ENCODE data around the gene KRT25. TPM values are rescaled to one million over a fixed set of nuclear protein-coding genes. Genes with fewer than 3 reads are reported as not detected.
A peak's percentile ranks its signal among the peaks of the same experiment; 100 is the strongest.

KRT25 gene
- not detected for polyA plus RNA-seq (2013, experiment 1 of 2)
- polyA plus RNA-seq (2013, experiment 2 of 2): not detected

GRCh38 chr17:40755231-40755630, at the start of gene KRT25:
KRT25 (minus strand) TSS chr17:40755331; CDS start chr17:40755271, 60 bp downstream.
- H2AFZ ChIP-seq (ENCODE audit: low read length): no peak within 1 kb of the TSS
- H2BK5ac ChIP-seq (ENCODE audit: low read length): no peak within 1 kb of the TSS

GRCh38 chr17:40803617-40804082, 48.5 kb upstream of the KRT25 start:
- WGBS, 2 donors (ENCODE audit: extremely low coverage in 2 of 2, insufficient read length in 2 of 2, insufficient replicate concordance in 1 of 2): no CpG with 5 or more reads among the region's 13 CpGs
- no peak overlapping the region for H3K23ac ChIP-seq (ENCODE audit: low read depth, low read length, poor library complexity)
- no peaks in the 10 kb centered on the region for H3K36me3 ChIP-seq (replicated peaks in 1 of 2; ENCODE audit: control insufficient read depth in 2 of 2, insufficient read depth in 2 of 2, low read length in 2 of 2)
- no peak overlapping the region for H2AK5ac ChIP-seq (ENCODE audit: low read depth, low read length)
- H2BK15ac ChIP-seq (ENCODE audit: low read length): no peak overlapping the region
- H2BK5ac ChIP-seq (ENCODE audit: low read length): no peak overlapping the region
- DNase-seq (ENCODE audit: low spot score): peak; percentile 73
- H3K27ac ChIP-seq (replicated peaks; ENCODE audit: low read length): no peak overlapping the region
- H3K4ac ChIP-seq (ENCODE audit: low read length): no peak overlapping the region
- no peak overlapping the region for H4K91ac ChIP-seq (ENCODE audit: low read depth, low read length, poor library complexity)
- no peak overlapping the region for H2BK12ac ChIP-seq (ENCODE audit: low read length)
- peaks cover 0 to 48% (median 4%) of the 10 kb centered on the region in 3 experiments for H3K27me3 ChIP-seq (ENCODE audit: control insufficient read depth in 3 of 3, insufficient read depth in 3 of 3, low read depth in 1 of 3, low read length in 3 of 3)
- no peaks in the 10 kb centered on the region for H3K79me1 ChIP-seq (ENCODE audit: low read depth, low read length)
- H3K9me3 ChIP-seq (replicated peaks in 1 of 2; ENCODE audit: control insufficient read depth in 2 of 2, insufficient read depth in 1 of 2, low read depth in 1 of 2, low read length in 2 of 2): no peaks in the 10 kb centered on the region
- H3K14ac ChIP-seq (ENCODE audit: low read length): no peak overlapping the region
- no peak overlapping the region for H3K9ac ChIP-seq (ENCODE audit: low read depth, low read length, poor library complexity)
- H4K8ac ChIP-seq (ENCODE audit: low read depth, low read length): no peak overlapping the region
- no peak overlapping the region for H2AFZ ChIP-seq (ENCODE audit: low read length)
- no peak overlapping the region for H3K4me3 ChIP-seq (ENCODE audit: low read length in 2 of 2)
- no peaks in the 10 kb centered on the region for H3K4me1 ChIP-seq (ENCODE audit: control insufficient read depth in 2 of 2, insufficient read depth in 1 of 2, low read depth in 1 of 2, low read length in 2 of 2)
- no peak overlapping the region for H2BK120ac ChIP-seq (ENCODE audit: low read depth, low read length)
- no peak overlapping the region for H3K18ac ChIP-seq (ENCODE audit: low read length)
- no peak overlapping the region for H3K4me2 ChIP-seq (ENCODE audit: insufficient read depth, low read length, poor library complexity, severe bottlenecking)

More at GRCh38 chr17:40755231-40755630, at the start of gene KRT25:
- Histone ChIP-seq H2AK5ac (ENCODE audit: low read depth, low read length) (no peak within 1 kb of the TSS), H2BK12ac (ENCODE audit: low read length) (no peak within 1 kb of the TSS), H3K36me3 (replicated peaks in 1 of 2; ENCODE audit: control insufficient read depth in 2 of 2, insufficient read depth in 2 of 2, low read length in 2 of 2) (no peaks in the 10 kb centered on the region), H3K4me3 (ENCODE audit: low read length in 2 of 2) (no peak within 1 kb of the TSS), H3K18ac (ENCODE audit: low read length) (no peak within 1 kb of the TSS), H2BK120ac (ENCODE audit: low read depth, low read length) (no peak within 1 kb of the TSS), H3K9ac (ENCODE audit: low read depth, low read length, poor library complexity) (no peak within 1 kb of the TSS), H3K23ac (ENCODE audit: low read depth, low read length, poor library complexity) (no peak within 1 kb of the TSS), H3K4me2 (ENCODE audit: insufficient read depth, low read length, poor library complexity, severe bottlenecking) (no peak within 1 kb of the TSS), H3K27me3 (ENCODE audit: control insufficient read depth in 3 of 3, insufficient read depth in 3 of 3, low read depth in 1 of 3, low read length in 3 of 3) (peaks cover 0 to 6% (median 0%) of the 10 kb centered on the region in 3 experiments), H3K14ac (ENCODE audit: low read length) (no peak within 1 kb of the TSS), H4K8ac (ENCODE audit: low read depth, low read length) (no peak within 1 kb of the TSS), H3K4ac (ENCODE audit: low read length) (no peak within 1 kb of the TSS), H3K9me3 (replicated peaks in 1 of 2; ENCODE audit: control insufficient read depth in 2 of 2, insufficient read depth in 1 of 2, low read depth in 1 of 2, low read length in 2 of 2) (peaks cover 0 to 3% of the 10 kb centered on the region in 2 donors), H2BK15ac (ENCODE audit: low read length) (no peak within 1 kb of the TSS), H4K91ac (ENCODE audit: low read depth, low read length, poor library complexity) (no peak within 1 kb of the TSS), H3K79me1 (ENCODE audit: low read depth, low read length) (no peaks in the 10 kb centered on the region), H3K4me1 (ENCODE audit: control insufficient read depth in 2 of 2, insufficient read depth in 1 of 2, low read depth in 1 of 2, low read length in 2 of 2) (no peaks in the 10 kb centered on the region), H3K27ac (replicated peaks; ENCODE audit: low read length) (no peak within 1 kb of the TSS)
- DNase-seq (ENCODE audit: low spot score): no peak
- no CpG with 5 or more reads among the region's 4 CpGs for WGBS, 2 donors (ENCODE audit: extremely low coverage in 2 of 2, insufficient read length in 2 of 2, insufficient replicate concordance in 1 of 2)

GRCh38 chr17:40801157-40801556, 46.0 kb upstream of the KRT25 start:
- Histone ChIP-seq H2BK5ac (ENCODE audit: low read length) (no peak overlapping the region), H3K4ac (ENCODE audit: low read length) (no peak overlapping the region), H3K36me3 (replicated peaks in 1 of 2; ENCODE audit: control insufficient read depth in 2 of 2, insufficient read depth in 2 of 2, low read length in 2 of 2) (no peaks in the 10 kb centered on the region), H3K14ac (ENCODE audit: low read length) (no peak overlapping the region), H3K9me3 (replicated peaks in 1 of 2; ENCODE audit: control insufficient read depth in 2 of 2, insufficient read depth in 1 of 2, low read depth in 1 of 2, low read length in 2 of 2) (no peaks in the 10 kb centered on the region), H2BK12ac (ENCODE audit: low read length) (no peak overlapping the region), H3K9ac (ENCODE audit: low read depth, low read length, poor library complexity) (no peak overlapping the region), H3K27me3 (ENCODE audit: control insufficient read depth in 3 of 3, insufficient read depth in 3 of 3, low read depth in 1 of 3, low read length in 3 of 3) (peaks cover 0 to 46% (median 4%) of the 10 kb centered on the region in 3 experiments), H3K79me1 (ENCODE audit: low read depth, low read length) (no peaks in the 10 kb centered on the region), H4K8ac (ENCODE audit: low read depth, low read length) (no peak overlapping the region), H2BK120ac (ENCODE audit: low read depth, low read length) (no peak overlapping the region), H4K91ac (ENCODE audit: low read depth, low read length, poor library complexity) (no peak overlapping the region), H2BK15ac (ENCODE audit: low read length) (no peak overlapping the region), H3K18ac (ENCODE audit: low read length) (no peak overlapping the region), H3K27ac (replicated peaks; ENCODE audit: low read length) (no peak overlapping the region), H3K4me2 (ENCODE audit: insufficient read depth, low read length, poor library complexity, severe bottlenecking) (no peak overlapping the region), H2AFZ (ENCODE audit: low read length) (no peak overlapping the region), H2AK5ac (ENCODE audit: low read depth, low read length) (no peak overlapping the region), H3K4me3 (ENCODE audit: low read length in 2 of 2) (no peak overlapping the region), H3K23ac (ENCODE audit: low read depth, low read length, poor library complexity) (no peak overlapping the region), H3K4me1 (ENCODE audit: control insufficient read depth in 2 of 2, insufficient read depth in 1 of 2, low read depth in 1 of 2, low read length in 2 of 2) (no peaks in the 10 kb centered on the region)
- WGBS, 2 donors (ENCODE audit: extremely low coverage in 2 of 2, insufficient read length in 2 of 2, insufficient replicate concordance in 1 of 2): no CpG with 5 or more reads among the region's 2 CpGs
- DNase-seq (ENCODE audit: low spot score): no peak

DNA sequence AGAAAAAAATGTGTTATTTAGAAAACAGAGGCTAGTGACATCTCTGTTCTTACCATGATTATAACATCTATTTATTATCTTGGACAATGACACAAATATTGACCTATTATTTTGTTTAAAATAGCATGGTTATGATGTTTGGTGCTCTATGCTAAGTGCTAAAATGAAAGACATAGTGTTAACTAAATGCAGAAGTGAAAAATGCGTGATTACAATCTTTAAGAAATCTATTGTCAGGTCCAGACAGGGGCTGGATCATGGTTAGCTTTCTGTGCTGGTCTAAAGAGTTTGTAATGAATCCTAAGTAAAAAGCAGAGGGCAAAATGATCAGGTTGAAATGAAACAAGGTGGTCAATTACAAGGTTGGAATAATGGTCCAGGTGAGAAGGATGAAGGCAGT, 45.2 kb upstream of the KRT25 start:
- Histone ChIP-seq H3K4me2 (ENCODE audit: insufficient read depth, low read length, poor library complexity, severe bottlenecking) (no peak overlapping the region), H3K9me3 (replicated peaks in 1 of 2; ENCODE audit: control insufficient read depth in 2 of 2, insufficient read depth in 1 of 2, low read depth in 1 of 2, low read length in 2 of 2) (no peaks in the 10 kb centered on the region), H3K18ac (ENCODE audit: low read length) (no peak overlapping the region), H3K4ac (ENCODE audit: low read length) (no peak overlapping the region), H3K4me3 (ENCODE audit: low read length in 2 of 2) (no peak overlapping the region), H2BK12ac (ENCODE audit: low read length) (no peak overlapping the region), H2BK5ac (ENCODE audit: low read length) (no peak overlapping the region), H3K14ac (ENCODE audit: low read length) (no peak overlapping the region), H3K23ac (ENCODE audit: low read depth, low read length, poor library complexity) (no peak overlapping the region), H3K79me1 (ENCODE audit: low read depth, low read length) (no peaks in the 10 kb centered on the region), H4K91ac (ENCODE audit: low read depth, low read length, poor library complexity) (no peak overlapping the region), H2AK5ac (ENCODE audit: low read depth, low read length) (no peak overlapping the region), H4K8ac (ENCODE audit: low read depth, low read length) (no peak overlapping the region), H3K36me3 (replicated peaks in 1 of 2; ENCODE audit: control insufficient read depth in 2 of 2, insufficient read depth in 2 of 2, low read length in 2 of 2) (no peaks in the 10 kb centered on the region), H3K9ac (ENCODE audit: low read depth, low read length, poor library complexity) (no peak overlapping the region), H3K27ac (replicated peaks; ENCODE audit: low read length) (no peak overlapping the region), H2BK120ac (ENCODE audit: low read depth, low read length) (no peak overlapping the region), H3K27me3 (ENCODE audit: control insufficient read depth in 3 of 3, insufficient read depth in 3 of 3, low read depth in 1 of 3, low read length in 3 of 3) (peaks cover 0 to 47% (median 4%) of the 10 kb centered on the region in 3 experiments), H2AFZ (ENCODE audit: low read length) (no peak overlapping the region), H2BK15ac (ENCODE audit: low read length) (no peak overlapping the region), H3K4me1 (ENCODE audit: control insufficient read depth in 2 of 2, insufficient read depth in 1 of 2, low read depth in 1 of 2, low read length in 2 of 2) (no peaks in the 10 kb centered on the region)
- DNase-seq (ENCODE audit: low spot score): no peak
- WGBS, 2 donors (ENCODE audit: extremely low coverage in 2 of 2, insufficient read length in 2 of 2, insufficient replicate concordance in 1 of 2): no CpG with 5 or more reads among the region's 1 CpG

Data from neuronal stem cell (in vitro differentiated cells).